ENCODE data around the gene TAF11L7. TPM values are rescaled to one million over a fixed set of nuclear protein-coding genes. Genes with fewer than 3 reads are reported as not detected.
"Not testable (repeated sequence)": the region's sequence is repeated elsewhere in the genome, so short reads cannot be mapped to it uniquely, and the experiment has no call there.

The TAF11L7 gene
- total RNA-seq (not detected), total RNA-seq (0 reads per million in 172 experiments)
- not detected for polyA plus RNA-seq (2013, experiment 1 of 2)
- not detected for polyA plus RNA-seq (2013, experiment 2 of 2)

DNA sequence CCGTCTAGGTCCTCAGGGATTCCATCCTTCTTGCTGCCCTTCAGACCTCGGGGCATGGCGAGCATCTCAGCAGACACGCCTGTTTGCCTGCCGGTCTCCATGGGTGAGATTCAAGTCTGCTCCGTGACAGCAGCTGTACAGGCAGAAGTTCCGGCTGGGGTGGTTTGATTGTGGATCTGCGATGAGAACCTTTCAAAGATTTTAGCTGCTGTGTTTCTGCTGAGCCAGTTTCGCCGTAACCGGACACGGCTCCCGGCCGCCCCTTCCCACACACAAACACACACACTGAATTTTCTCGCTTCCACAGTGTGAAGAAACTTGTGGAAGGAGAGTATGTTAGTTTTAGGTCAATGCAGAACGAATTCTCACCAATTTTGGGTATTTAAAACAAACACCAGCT lies at the start of gene TAF11L7:
Gene TAF11L7, minus strand, starts transcription at position 101 of the 400 bp plus-strand sequence.
- H3K9me3 ChIP-seq (ENCODE audit: control insufficient read depth in 1 of 2, insufficient read depth in 1 of 2, low read length in 2 of 2); DNase-seq; H3K27ac Mint-ChIP-seq; H3K27me3 Mint-ChIP-seq; H3K4me1 Mint-ChIP-seq (ENCODE audit: low read depth); H3K27me3 ChIP-seq (ENCODE audit: control insufficient read depth in 1 of 2, insufficient read depth in 2 of 2, low read length in 2 of 2); H3K27ac ChIP-seq (ENCODE audit: low read depth in 1 of 2, low read length in 2 of 2); intact Hi-C loops (cut with DNase I, micrococcal nuclease); H3K36me3 Mint-ChIP-seq (ENCODE audit: low read depth); H3K4me3 Mint-ChIP-seq; ATAC-seq (ENCODE audit: poor library complexity); H3K4me1 ChIP-seq (ENCODE audit: insufficient read depth, low read length); POLR2A ChIA-PET; H3K9me3 Mint-ChIP-seq; CTCF ChIA-PET; H3K4me3 ChIP-seq (ENCODE audit: low read length); H3K36me3 ChIP-seq (ENCODE audit: insufficient read depth, low read length): not testable (repeated sequence)

DNA sequence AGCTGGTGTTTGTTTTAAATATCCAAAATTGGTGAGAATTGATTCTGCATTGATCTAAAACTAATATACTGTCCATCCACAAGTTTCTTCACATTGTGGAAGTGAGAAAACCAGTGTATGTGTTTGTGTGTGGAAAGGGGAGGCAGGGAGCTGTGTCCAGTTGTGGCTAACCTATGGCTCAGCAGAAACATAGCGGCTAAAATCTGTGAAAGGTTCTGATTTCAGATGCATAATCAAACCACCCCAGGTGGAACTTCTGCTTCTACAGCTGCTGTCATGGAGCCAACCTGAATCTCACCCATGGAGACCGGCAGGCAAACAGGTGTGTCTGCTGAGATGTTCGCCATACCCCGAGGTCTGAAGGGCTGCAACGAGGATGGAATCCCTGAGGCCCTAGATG lies 48.6 kb upstream of the TAF11L7 start, which contains the start of gene TAF11L14:
Gene TAF11L14, plus strand, starts transcription at position 301 of the 400 bp plus-strand sequence.
- POLR2A ChIA-PET, result no interaction called here
- H3K36me3 ChIP-seq (ENCODE audit: insufficient read depth, low read length), result no peaks in the 10 kb centered on the region
- Mint-ChIP-seq H3K36me3 (ENCODE audit: low read depth) (no peaks in the 10 kb centered on the region), H3K27ac (no peak within 1 kb of the TSS), H3K4me3 (no peak within 1 kb of the TSS), H3K4me1 (ENCODE audit: low read depth) (no peaks in the 10 kb centered on the region), H3K9me3 (no peaks in the 10 kb centered on the region), H3K27me3 (no peaks in the 10 kb centered on the region)
- no peak within 1 kb of the TSS for H3K27ac ChIP-seq (ENCODE audit: low read depth in 1 of 2, low read length in 2 of 2)
- H3K4me3 ChIP-seq (ENCODE audit: low read length), result no peak within 1 kb of the TSS
- DNase-seq, result no peak
- no peaks in the 10 kb centered on the region for H3K4me1 ChIP-seq (ENCODE audit: insufficient read depth, low read length)
- intact Hi-C loops (cut with DNase I, micrococcal nuclease), result no loop called here
- CTCF ChIA-PET, result no interaction called here
- H3K27me3 ChIP-seq (ENCODE audit: control insufficient read depth in 1 of 2, insufficient read depth in 2 of 2, low read length in 2 of 2), result no peaks in the 10 kb centered on the region
- no peaks in the 10 kb centered on the region for H3K9me3 ChIP-seq (ENCODE audit: control insufficient read depth in 1 of 2, insufficient read depth in 1 of 2, low read length in 2 of 2)
- TF ChIP-seq, protein P1, sequence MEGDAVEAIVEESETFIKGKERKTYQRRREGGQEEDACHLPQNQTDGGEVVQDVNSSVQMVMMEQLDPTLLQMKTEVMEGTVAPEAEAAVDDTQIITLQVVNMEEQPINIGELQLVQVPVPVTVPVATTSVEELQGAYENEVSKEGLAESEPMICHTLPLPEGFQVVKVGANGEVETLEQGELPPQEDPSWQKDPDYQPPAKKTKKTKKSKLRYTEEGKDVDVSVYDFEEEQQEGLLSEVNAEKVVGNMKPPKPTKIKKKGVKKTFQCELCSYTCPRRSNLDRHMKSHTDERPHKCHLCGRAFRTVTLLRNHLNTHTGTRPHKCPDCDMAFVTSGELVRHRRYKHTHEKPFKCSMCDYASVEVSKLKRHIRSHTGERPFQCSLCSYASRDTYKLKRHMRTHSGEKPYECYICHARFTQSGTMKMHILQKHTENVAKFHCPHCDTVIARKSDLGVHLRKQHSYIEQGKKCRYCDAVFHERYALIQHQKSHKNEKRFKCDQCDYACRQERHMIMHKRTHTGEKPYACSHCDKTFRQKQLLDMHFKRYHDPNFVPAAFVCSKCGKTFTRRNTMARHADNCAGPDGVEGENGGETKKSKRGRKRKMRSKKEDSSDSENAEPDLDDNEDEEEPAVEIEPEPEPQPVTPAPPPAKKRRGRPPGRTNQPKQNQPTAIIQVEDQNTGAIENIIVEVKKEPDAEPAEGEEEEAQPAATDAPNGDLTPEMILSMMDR (IDR thresholded peaks at IDR 0.05), result no peak
- ATAC-seq (ENCODE audit: poor library complexity), result no peak

DNA sequence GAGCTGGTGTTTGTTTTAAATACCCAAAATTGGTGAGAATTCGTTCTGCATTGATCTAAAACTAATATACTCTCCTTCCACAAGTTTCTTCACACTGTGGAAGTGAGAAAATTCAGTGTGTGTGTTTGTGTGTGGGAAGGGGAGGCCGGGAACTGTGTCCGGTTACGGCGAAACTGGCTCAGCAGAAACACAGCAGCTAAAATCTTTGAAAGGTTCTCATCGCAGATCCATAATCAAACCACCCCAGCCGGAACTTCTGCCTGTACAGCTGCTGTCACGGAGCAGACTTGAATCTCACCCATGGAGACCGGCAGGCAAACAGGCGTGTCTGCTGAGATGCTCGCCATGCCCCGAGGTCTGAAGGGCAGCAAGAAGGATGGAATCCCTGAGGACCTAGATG lies 46.2 kb upstream of the TAF11L7 start, which contains the start of gene TAF11L13:
Gene TAF11L13, plus strand, starts transcription at position 301 of the 400 bp plus-strand sequence.
- CTCF ChIA-PET; H3K4me1 ChIP-seq (ENCODE audit: insufficient read depth, low read length); H3K27me3 ChIP-seq (ENCODE audit: control insufficient read depth in 1 of 2, insufficient read depth in 2 of 2, low read length in 2 of 2); H3K27ac ChIP-seq (ENCODE audit: low read depth in 1 of 2, low read length in 2 of 2); ATAC-seq (ENCODE audit: poor library complexity); H3K9me3 ChIP-seq (ENCODE audit: control insufficient read depth in 1 of 2, insufficient read depth in 1 of 2, low read length in 2 of 2); DNase-seq; H3K4me3 ChIP-seq (ENCODE audit: low read length); H3K36me3 ChIP-seq (ENCODE audit: insufficient read depth, low read length); POLR2A ChIA-PET; H3K27me3 Mint-ChIP-seq; H3K4me3 Mint-ChIP-seq; H3K27ac Mint-ChIP-seq; H3K36me3 Mint-ChIP-seq (ENCODE audit: low read depth); H3K4me1 Mint-ChIP-seq (ENCODE audit: low read depth); H3K9me3 Mint-ChIP-seq; intact Hi-C loops (cut with DNase I, micrococcal nuclease): not testable (repeated sequence)

DNA sequence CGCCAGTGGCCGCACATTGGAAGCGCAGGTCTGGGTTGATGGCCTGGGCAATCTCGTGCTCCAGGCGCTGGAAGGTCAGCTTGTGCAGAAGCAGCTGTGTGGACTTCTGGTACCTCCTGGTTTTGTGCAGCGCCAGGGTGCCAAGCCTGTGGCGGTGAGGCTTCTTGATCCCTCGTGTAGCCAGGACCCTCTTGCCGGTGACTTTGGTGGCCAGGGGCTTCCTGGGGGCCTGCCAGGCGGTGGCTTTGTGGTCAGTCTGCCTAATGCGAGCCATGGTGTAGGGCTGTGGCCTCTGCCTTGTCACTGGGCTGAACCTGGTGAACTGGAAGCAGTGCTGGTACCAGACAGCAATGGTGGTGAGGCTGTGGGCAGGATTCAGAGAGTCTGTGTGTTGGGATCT lies 40.1 kb upstream of the TAF11L7 start:
- Mint-ChIP-seq H3K4me3 (no peak overlapping the region), H3K36me3 (ENCODE audit: low read depth) (no peaks in the 10 kb centered on the region), H3K27ac (no peak overlapping the region), H3K9me3 (no peaks in the 10 kb centered on the region), H3K27me3 (no peaks in the 10 kb centered on the region), H3K4me1 (ENCODE audit: low read depth) (no peaks in the 10 kb centered on the region)
- ChIA-PET POLR2A (no interaction called here), CTCF (no interaction called here)
- H3K36me3 ChIP-seq (ENCODE audit: insufficient read depth, low read length), result no peaks in the 10 kb centered on the region
- H3K4me3 ChIP-seq (ENCODE audit: low read length), result no peak overlapping the region
- no peak for DNase-seq
- intact Hi-C loops (cut with DNase I, micrococcal nuclease), result no loop called here
- peaks cover 0 to 16% of the 10 kb centered on the region in 2 experiments for H3K9me3 ChIP-seq (ENCODE audit: control insufficient read depth in 1 of 2, insufficient read depth in 1 of 2, low read length in 2 of 2)
- TF ChIP-seq, protein P1 (IDR thresholded peaks at IDR 0.05), result no peak
- no peak overlapping the region for H3K27ac ChIP-seq (ENCODE audit: low read depth in 1 of 2, low read length in 2 of 2)
- no peaks in the 10 kb centered on the region for H3K4me1 ChIP-seq (ENCODE audit: insufficient read depth, low read length)
- H3K27me3 ChIP-seq (ENCODE audit: control insufficient read depth in 1 of 2, insufficient read depth in 2 of 2, low read length in 2 of 2), result no peaks in the 10 kb centered on the region
- ATAC-seq (ENCODE audit: poor library complexity), result no peak
